Fibroblast of villous mesenchyme (primary cell): ENCODE results near the gene SUSD5. TPM values are rescaled to one million over a fixed set of nuclear protein-coding genes. Genes with fewer than 3 reads are reported as not detected.

ENCODE experiments used
- DNase-seq: peaks from one replicate; pipeline ENCODE4 v3.0.0-alpha.2; 2010; ENCODE audit warnings: low read depth
- H3K4me3 ChIP-seq: 2 replicates; pipeline ENCODE4 v1.5.1; 2011; ENCODE audit warnings: low read depth, mild to moderate bottlenecking, low read length
- total RNA-seq: library from RNA; depleted of rRNA; stranded (reverse); fragments of >200 nt; gene quantifications from 2 replicates; pipeline ENCODE4 v1.2.3, GENCODE V29; 2012
- TF ChIP-seq, protein P1 (sequence below): IDR thresholded peaks from 2 replicates; pipeline ENCODE4 v1.5.1; 2012; ENCODE audit warnings: low read depth, mild to moderate bottlenecking, low read length; ENCODE audit not compliant: insufficient read depth

Gene SUSD5
- total RNA-seq, 1 donor, result 2.2 TPM

DNA sequence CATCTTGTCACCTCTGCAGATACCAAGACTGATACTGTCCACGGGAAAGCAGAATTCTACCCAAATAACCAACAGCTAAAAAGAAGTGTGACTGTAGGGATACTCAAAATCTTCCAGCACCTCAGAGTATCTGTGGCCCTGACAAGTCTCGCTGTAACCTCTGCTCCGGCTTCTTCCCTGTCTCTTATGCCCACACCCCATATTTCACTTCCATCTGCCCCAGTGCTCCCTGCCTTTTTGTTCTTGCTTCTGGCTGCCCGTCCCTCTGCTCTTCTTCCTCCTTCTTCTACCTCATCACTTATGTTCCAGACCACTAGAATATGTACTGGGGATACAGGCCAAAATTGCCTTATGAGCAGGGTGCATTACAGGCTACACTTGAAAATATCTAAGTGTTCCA is 59.4 kb downstream of the SUSD5 start:
- DNase-seq, result no peak
- TF ChIP-seq, protein P1, sequence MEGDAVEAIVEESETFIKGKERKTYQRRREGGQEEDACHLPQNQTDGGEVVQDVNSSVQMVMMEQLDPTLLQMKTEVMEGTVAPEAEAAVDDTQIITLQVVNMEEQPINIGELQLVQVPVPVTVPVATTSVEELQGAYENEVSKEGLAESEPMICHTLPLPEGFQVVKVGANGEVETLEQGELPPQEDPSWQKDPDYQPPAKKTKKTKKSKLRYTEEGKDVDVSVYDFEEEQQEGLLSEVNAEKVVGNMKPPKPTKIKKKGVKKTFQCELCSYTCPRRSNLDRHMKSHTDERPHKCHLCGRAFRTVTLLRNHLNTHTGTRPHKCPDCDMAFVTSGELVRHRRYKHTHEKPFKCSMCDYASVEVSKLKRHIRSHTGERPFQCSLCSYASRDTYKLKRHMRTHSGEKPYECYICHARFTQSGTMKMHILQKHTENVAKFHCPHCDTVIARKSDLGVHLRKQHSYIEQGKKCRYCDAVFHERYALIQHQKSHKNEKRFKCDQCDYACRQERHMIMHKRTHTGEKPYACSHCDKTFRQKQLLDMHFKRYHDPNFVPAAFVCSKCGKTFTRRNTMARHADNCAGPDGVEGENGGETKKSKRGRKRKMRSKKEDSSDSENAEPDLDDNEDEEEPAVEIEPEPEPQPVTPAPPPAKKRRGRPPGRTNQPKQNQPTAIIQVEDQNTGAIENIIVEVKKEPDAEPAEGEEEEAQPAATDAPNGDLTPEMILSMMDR, result no peak
- H3K4me3 ChIP-seq, result no peak overlapping the region

DNA sequence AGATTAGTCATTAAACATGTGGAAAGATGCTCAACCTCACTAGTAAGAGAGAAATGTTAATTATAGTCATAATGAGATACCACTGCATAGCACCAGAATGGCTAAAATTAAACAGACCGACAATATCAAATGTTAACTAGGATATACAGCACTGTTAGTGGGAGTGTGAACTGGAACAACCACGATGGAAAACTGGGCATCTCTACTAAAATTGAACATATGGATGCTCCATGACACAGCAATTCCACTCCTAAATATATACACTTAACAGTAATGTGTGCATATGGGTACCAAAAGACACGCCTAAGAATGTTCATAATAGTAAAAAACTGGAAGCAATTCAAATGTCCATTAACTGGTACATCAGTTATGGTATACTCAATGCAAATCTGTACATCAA is 63.3 kb downstream of the SUSD5 start:
- TF ChIP-seq, protein P1, result no peak
- no peak overlapping the region for H3K4me3 ChIP-seq
- no peak for DNase-seq

DNA sequence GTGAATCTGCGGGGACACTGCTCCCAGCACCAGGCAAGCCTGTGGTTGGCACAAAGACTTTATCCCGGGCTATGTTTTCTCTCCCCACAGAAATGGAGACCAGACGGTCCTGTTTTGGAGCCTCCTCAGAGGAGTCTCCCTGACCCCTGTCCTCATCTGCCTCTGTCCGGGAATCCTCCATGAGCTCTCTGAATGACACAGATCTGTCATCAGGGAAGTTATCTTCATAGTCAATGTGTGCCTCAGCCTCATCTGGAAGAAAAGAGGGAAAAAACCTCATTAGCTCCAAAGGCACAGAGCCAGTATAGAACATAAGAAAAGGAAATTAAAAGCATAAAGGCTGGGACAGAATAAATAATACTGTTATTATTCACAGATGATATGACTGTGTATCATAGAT is 64.8 kb downstream of the SUSD5 start:
- no peak for DNase-seq
- TF ChIP-seq, protein P1, result no peak
- no peak overlapping the region for H3K4me3 ChIP-seq

DNA sequence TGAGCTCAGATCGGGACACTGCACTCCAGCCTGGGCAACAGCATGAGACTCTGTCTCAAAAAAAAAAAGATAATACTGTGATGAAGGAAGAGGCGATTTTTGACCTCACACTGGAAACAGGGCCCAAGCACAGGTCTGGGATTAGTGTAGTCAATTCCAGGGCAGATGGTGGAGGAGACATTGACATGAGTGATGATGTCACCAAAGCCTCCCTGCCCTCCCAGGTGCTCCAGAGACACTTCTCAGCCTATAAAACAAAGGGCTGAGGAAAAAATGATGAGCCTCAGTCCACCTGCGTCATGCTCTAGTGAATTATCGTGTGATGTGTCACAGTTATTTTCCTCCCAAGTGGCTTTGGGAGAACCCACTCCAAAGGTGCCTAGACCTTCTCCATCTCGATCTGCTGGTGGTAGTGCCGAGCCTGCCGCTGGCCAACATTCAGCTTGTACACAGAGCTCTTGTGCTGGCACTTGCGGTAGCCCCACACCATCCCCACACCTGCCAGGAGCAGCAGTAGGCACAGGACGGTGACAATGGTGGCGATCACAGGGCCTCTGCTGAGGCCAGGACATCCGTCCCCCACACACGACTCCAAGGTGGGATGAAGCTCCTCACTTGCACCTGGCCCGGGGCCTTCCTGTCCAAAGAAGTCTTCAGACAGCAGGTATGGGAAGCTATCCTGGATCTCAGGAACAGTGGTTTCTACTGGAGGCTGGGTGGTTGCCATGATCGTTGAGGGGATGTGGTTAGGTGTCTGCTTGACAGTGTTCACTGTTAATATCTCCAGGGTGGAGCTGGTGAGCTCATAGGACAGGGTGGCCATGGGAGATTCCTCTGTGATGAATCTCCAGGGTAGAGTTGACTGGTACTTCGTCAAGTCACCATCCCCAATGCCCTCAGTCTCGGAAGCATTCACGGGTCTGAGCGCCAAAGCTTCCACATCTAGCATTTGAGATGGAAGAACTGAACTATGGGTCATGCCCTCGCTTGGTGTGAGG is 65.9 kb downstream of the SUSD5 start:
- H3K4me3 ChIP-seq, result no peak overlapping the region

DNA sequence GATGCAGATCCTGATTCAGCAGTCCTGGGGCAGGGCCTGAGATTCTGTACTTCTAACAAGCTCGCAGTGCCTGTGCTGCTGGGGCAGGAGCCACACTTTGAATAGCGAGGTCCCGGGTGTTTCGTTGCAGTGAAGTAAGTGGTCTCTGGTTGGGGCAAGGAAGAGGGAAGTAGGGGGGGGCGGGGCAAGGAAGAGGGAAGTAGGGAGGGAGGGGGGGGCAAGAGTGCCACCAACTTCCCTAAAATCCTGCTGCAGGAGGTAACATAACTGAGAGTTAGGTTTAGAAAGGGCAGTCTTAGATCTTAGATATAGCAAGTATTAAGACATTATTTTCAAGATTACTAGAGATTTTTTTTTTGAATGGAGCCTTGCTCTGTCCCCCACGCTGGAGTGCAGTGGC is 69.3 kb downstream of the SUSD5 start:
- TF ChIP-seq, protein P1, result no peak
- no peak for DNase-seq

More for the DNA sequence above, 65.9 kb downstream of the SUSD5 start:
- TF ChIP-seq, protein P1, result no peak
- DNase-seq, result no peak

DNA sequence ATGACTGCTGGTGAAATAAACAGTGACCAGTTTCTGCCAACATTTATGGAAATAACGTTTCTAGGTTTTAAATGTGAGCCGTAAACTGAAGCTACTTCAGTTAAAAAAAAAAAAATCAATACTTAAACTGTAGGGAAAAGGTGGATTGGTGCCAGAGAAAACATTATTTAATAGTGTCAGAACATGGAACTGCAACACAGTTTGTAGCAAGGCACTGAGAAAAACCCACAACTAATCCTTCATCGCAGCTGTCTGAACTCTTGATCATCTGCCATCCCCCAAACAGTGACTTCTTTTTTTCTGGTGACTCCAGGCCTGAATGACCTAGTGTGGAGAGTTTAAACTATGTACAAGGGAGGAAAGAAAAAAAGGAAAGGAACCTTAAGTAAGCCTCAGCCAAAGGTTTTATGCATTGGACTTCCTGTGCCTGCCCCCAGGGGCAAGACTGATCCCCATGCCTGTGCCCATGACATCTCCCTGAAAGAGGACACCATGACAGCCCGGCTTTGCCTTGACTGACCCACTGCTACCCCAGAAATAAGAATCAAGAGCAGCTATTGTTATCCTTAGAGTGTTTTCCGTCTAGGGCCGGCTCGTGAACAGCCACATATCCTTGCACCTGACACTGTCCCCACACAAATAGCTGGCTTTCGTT is 71.7 kb downstream of the SUSD5 start:
- peak; percentile 28 for DNase-seq
- TF ChIP-seq, protein P1, result no peak
- no peak overlapping the region for H3K4me3 ChIP-seq

More for the DNA sequence above, 69.3 kb downstream of the SUSD5 start:
- H3K4me3 ChIP-seq, result no peak overlapping the region
